ENCODE measurements around the gene GRHL1. TPM values are rescaled to one million over a fixed set of nuclear protein-coding genes. Genes with fewer than 3 reads are reported as not detected.
"Not testable (repeated sequence)": the region's sequence is repeated elsewhere in the genome, so short reads cannot be mapped to it uniquely, and the experiment has no call there.

Gene GRHL1
- total and polyA plus RNA-seq, 3 donors from 2014 or later = 4.6 to 8.3 (median 8.0) TPM

- no peak for DNase-seq
- no peaks in the 10 kb centered on the region for H3K9me3 ChIP-seq
- no peaks in the 10 kb centered on the region for H3K36me3 ChIP-seq (ENCODE audit: low read depth, missing control alignments)
- intact Hi-C loops (cut with DNase I; ENCODE audit: low total_unique reads) = no loop called here
- no peak overlapping the region for H3K4me3 ChIP-seq
- no peak overlapping the region for H3K27ac ChIP-seq
- H3K4me1 ChIP-seq = peaks cover 6% of the 10 kb centered on the region
- WGBS, 2 donors = 73 to 83% methylated on average over 9 of the region's 9 CpGs
- TF ChIP-seq, protein P1, sequence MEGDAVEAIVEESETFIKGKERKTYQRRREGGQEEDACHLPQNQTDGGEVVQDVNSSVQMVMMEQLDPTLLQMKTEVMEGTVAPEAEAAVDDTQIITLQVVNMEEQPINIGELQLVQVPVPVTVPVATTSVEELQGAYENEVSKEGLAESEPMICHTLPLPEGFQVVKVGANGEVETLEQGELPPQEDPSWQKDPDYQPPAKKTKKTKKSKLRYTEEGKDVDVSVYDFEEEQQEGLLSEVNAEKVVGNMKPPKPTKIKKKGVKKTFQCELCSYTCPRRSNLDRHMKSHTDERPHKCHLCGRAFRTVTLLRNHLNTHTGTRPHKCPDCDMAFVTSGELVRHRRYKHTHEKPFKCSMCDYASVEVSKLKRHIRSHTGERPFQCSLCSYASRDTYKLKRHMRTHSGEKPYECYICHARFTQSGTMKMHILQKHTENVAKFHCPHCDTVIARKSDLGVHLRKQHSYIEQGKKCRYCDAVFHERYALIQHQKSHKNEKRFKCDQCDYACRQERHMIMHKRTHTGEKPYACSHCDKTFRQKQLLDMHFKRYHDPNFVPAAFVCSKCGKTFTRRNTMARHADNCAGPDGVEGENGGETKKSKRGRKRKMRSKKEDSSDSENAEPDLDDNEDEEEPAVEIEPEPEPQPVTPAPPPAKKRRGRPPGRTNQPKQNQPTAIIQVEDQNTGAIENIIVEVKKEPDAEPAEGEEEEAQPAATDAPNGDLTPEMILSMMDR (IDR thresholded peaks at IDR 0.05) = no peak
- H3K27me3 ChIP-seq = no peaks in the 10 kb centered on the region
Measured at GRCh38 chr2:10030311-10030736, 78.8 kb downstream of the GRHL1 start.

- WGBS, 2 donors = 91 to 94% methylated on average over 8 of the region's 8 CpGs
- H3K4me3 ChIP-seq; H3K9me3 ChIP-seq; DNase-seq; H3K27me3 ChIP-seq; H3K36me3 ChIP-seq (ENCODE audit: low read depth, missing control alignments); H3K27ac ChIP-seq; intact Hi-C loops (cut with DNase I; ENCODE audit: low total_unique reads): not testable (repeated sequence)
- peaks cover 10% of the 10 kb centered on the region for H3K4me1 ChIP-seq
Measured at GRCh38 chr2:10030798-10031197, 79.3 kb downstream of the GRHL1 start.

- peaks cover 23% of the 10 kb centered on the region for H3K4me1 ChIP-seq
- intact Hi-C loops (cut with DNase I; ENCODE audit: low total_unique reads) = no loop called here
- TF ChIP-seq, protein P1 (IDR thresholded peaks at IDR 0.05) = no peak
- TF ChIP-seq POLR2A (IDR thresholded peaks at IDR 0.05) = no peak
Measured at GRCh38 chr2:10031886-10032745, 80.6 kb downstream of the GRHL1 start.

GRCh38 chr2:10032746-10033105, 81.2 kb downstream of the GRHL1 start:
- Histone ChIP-seq H3K27ac (no peak overlapping the region), H3K36me3 (ENCODE audit: low read depth, missing control alignments) (no peaks in the 10 kb centered on the region), H3K9me3 (no peaks in the 10 kb centered on the region), H3K27me3 (no peaks in the 10 kb centered on the region), H3K4me3 (no peak overlapping the region), H3K4me1 (peaks cover 25% of the 10 kb centered on the region)
- no peak for DNase-seq
- 95 to 97% methylated on average over 7 of the region's 7 CpGs for WGBS, 2 donors
- intact Hi-C loops (cut with DNase I; ENCODE audit: low total_unique reads) = no loop called here
- TF ChIP-seq POLR2A (IDR thresholded peaks at IDR 0.05) = no peak
- TF ChIP-seq, protein P1 (IDR thresholded peaks at IDR 0.05) = no peak

More at GRCh38 chr2:10031886-10032745, 80.6 kb downstream of the GRHL1 start:
- Histone ChIP-seq H3K27ac (no peak overlapping the region), H3K36me3 (ENCODE audit: low read depth, missing control alignments) (no peaks in the 10 kb centered on the region), H3K9me3 (no peaks in the 10 kb centered on the region), H3K4me3 (no peak overlapping the region), H3K27me3 (no peaks in the 10 kb centered on the region)
- WGBS, 2 donors = 89 to 94% methylated on average over 18 to 19 of the region's 20 CpGs
- no peak for DNase-seq

GRCh38 chr2:10033251-10034006, 81.9 kb downstream of the GRHL1 start:
- intact Hi-C loops (cut with DNase I; ENCODE audit: low total_unique reads) = no loop called here
- TF ChIP-seq, protein P1 (IDR thresholded peaks at IDR 0.05) = no peak
- TF ChIP-seq POLR2A (IDR thresholded peaks at IDR 0.05) = no peak

More at GRCh38 chr2:10033251-10034006, 81.9 kb downstream of the GRHL1 start:
- WGBS, 2 donors = 85 to 90% methylated on average over 10 to 14 of the region's 14 CpGs
- Histone ChIP-seq H3K9me3 (no peaks in the 10 kb centered on the region), H3K36me3 (ENCODE audit: low read depth, missing control alignments) (no peaks in the 10 kb centered on the region), H3K27ac (no peak overlapping the region), H3K27me3 (no peaks in the 10 kb centered on the region), H3K4me1 (peaks cover 25% of the 10 kb centered on the region), H3K4me3 (no peak overlapping the region)
- no peak for DNase-seq

All from testis (tissue), 3 donors.